ENCODE data around the gene PMPCA. TPM values are rescaled to one million over a fixed set of nuclear protein-coding genes. Genes with fewer than 3 reads are reported as not detected.

Gene PMPCA
- total and polyA plus RNA-seq, 2 of the 13 experiments (the other 11 are each of a cell fraction or from before 2014, with no cell fraction given): 70.2 to 88.4 TPM

- TF ChIP-seq TFAP4 (IDR thresholded peaks at IDR 0.05; ENCODE audit: borderline replicate concordance, low read depth) (no peak), SNRNP70 (IDR thresholded peaks at IDR 0.05; ENCODE audit: low read depth, low read length) (no peak), HDAC2 (CRISPR knock-in tag; IDR thresholded peaks at IDR 0.05) (peak; percentile 78; the same call in 1 of the 2 replicates), FOXM1 (CRISPR knock-in tag; IDR thresholded peaks at IDR 0.05) (no peak), DRAP1 (CRISPR knock-in tag; IDR thresholded peaks at IDR 0.05) (peak; percentile 84; the same call in 1 of the 2 replicates), ZNF704 (CRISPR knock-in tag; IDR thresholded peaks at IDR 0.05; ENCODE audit: borderline replicate concordance) (no peak), FOXC1 (CRISPR knock-in tag; IDR thresholded peaks at IDR 0.05; ENCODE audit: borderline replicate concordance) (no peak), HINFP (CRISPR knock-in tag; IDR thresholded peaks at IDR 0.05; ENCODE audit: low read depth) (no peak), ONECUT2 (CRISPR knock-in tag; IDR thresholded peaks at IDR 0.05) (no peak), ZBTB49 (CRISPR knock-in tag; IDR thresholded peaks at IDR 0.05; ENCODE audit: borderline replicate concordance) (no peak), CENPX (CRISPR knock-in tag; IDR thresholded peaks at IDR 0.05) (no peak), ZBTB7B (CRISPR knock-in tag; IDR thresholded peaks at IDR 0.05) (peak; percentile 60; the same call in 1 of the 2 replicates), ARID5B (CRISPR knock-in tag; IDR thresholded peaks at IDR 0.05) (peak; percentile 49), ZNF674 (CRISPR knock-in tag; IDR thresholded peaks at IDR 0.05; ENCODE audit: low read depth) (no peak), ZNF83 (CRISPR knock-in tag; IDR thresholded peaks at IDR 0.05; ENCODE audit: borderline replicate concordance) (no peak), MATR3 (CRISPR knock-in tag; IDR thresholded peaks at IDR 0.05) (no peak), KLF15 (CRISPR knock-in tag; IDR thresholded peaks at IDR 0.05; ENCODE audit: borderline replicate concordance) (no peak)
Measured at GRCh38 chr9:136410500-136411287, at the start of gene PMPCA, which contains the start of gene ENTR1 (continued).

Data from HepG2 (cell line).